Ovary (tissue), 3 donors: ENCODE measurements around the gene LRP1-AS.

Experiments used
- CTCF ChIP-seq, 3 donors: fragments of 450-650 bp in 2 of 3; fragments of 200-600 bp in 1 of 3; IDR thresholded peaks; one replicate each; pipeline versions ENCODE4 v1.5.1 to v1.8.0; 2016 to 2022; ENCODE audit warnings: antibody characterized with exemption in 3 of 3, mild to moderate bottlenecking in 1 of 3
- POLR2A ChIP-seq: fragments of 450-650 bp; IDR thresholded peaks from one replicate; pipeline ENCODE4 v1.6.1; 2017; ENCODE audit warnings: antibody characterized with exemption, mild to moderate bottlenecking, moderate library complexity
- donor health status: DM: no; HTN: no; CAD: no.

DNA sequence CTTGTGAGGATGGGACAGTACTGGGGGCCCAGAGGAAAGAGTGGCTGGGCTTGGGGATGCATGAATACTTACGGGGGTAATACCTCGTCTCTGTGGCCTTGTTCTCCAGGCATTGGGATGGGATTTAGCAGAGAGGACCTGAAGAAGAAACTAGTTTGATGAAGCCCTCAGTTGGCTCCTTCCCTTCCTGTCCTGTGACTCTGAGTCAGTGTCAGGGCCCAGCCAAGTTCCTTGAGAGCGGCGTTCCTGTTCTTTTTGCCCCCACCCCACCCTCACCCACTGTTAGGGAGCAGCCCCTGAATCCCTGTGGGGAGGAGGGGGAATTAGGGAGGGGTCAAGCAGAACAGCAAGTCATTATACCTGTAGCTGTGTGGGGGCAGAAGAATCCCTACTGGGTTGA is 5.2 kb upstream of the LRP1-AS start:
- no peak for TF ChIP-seq POLR2A
- TF ChIP-seq CTCF (IDR thresholded peaks at IDR 0.05), result no peak
